Neural progenitor cell (in vitro differentiated cells): Measurements from ENCODE around the gene UXT. TPM values are rescaled to one million over a fixed set of nuclear protein-coding genes. Genes with fewer than 3 reads are reported as not detected.

Experiments used
- DNase-seq: peaks from one replicate; pipeline ENCODE4 v3.0.0-alpha.2; 2016; ENCODE audit warnings: low spot score
- H2AFZ ChIP-seq: fragments of 200-600 bp; sonication (generic); replicated peaks from 2 replicates; pipeline ENCODE4 v1.6.1; 2016; ENCODE audit warnings: antibody characterized with exemption
- H3F3A ChIP-seq: fragments of 200-600 bp; sonication (generic); 2 replicates; pipeline ENCODE4 v1.6.1; 2016; ENCODE audit warnings: antibody characterized with exemption, low read depth
- H3K27ac ChIP-seq: fragments of 200-600 bp; sonication (generic); 2 replicates; pipeline ENCODE4 v1.5.1; 2016; ENCODE audit warnings: mild to moderate bottlenecking
- H3K27me3 ChIP-seq: fragments of 200-600 bp; sonication (generic); 2 replicates; pipeline ENCODE4 v1.6.1; 2016; ENCODE audit warnings: mild to moderate bottlenecking, moderate library complexity
- H3K36me3 ChIP-seq: fragments of 200-600 bp; sonication (generic); 2 replicates; pipeline ENCODE4 v1.5.1; 2016
- H3K4me1 ChIP-seq: fragments of 200-600 bp; sonication (generic); 2 replicates; pipeline ENCODE4 v1.6.1; 2016; ENCODE audit warnings: mixed run types
- H3K4me2 ChIP-seq: fragments of 200-600 bp; sonication (generic); 2 replicates; pipeline ENCODE4 v1.6.1; 2016
- H3K4me3 ChIP-seq: fragments of 200-600 bp; sonication (generic); 2 replicates; pipeline ENCODE4 v1.5.1; 2016
- H3K79me2 ChIP-seq: fragments of 200-600 bp; sonication (generic); 2 replicates; pipeline ENCODE4 v1.6.1; 2016; ENCODE audit warnings: low read depth
- H3K9ac ChIP-seq: fragments of 200-600 bp; sonication (generic); 2 replicates; pipeline ENCODE4 v1.6.1; 2016
- H3K9me3 ChIP-seq: fragments of 200-600 bp; sonication (generic); 2 replicates; pipeline ENCODE4 v1.5.1; 2016; ENCODE audit warnings: low read depth
- H4K20me1 ChIP-seq: fragments of 200-600 bp; sonication (generic); 2 replicates; pipeline ENCODE4 v1.6.1; 2016; ENCODE audit warnings: low read depth
- H3K27ac Mint-ChIP-seq: 3 replicates; pipeline ENCODE4 v1.8.0; 2021; ENCODE audit warnings: mixed read lengths
- H3K27me3 Mint-ChIP-seq: 2 replicates; pipeline ENCODE4 v1.8.0; 2022; ENCODE audit warnings: low read depth, mild to moderate bottlenecking, inconsistent platforms, moderate library complexity, mixed read lengths; ENCODE audit not compliant: insufficient read depth
- H3K36me3 Mint-ChIP-seq: 3 replicates; pipeline ENCODE4 v1.8.0; 2021; ENCODE audit warnings: mixed read lengths
- H3K4me1 Mint-ChIP-seq: 3 replicates; pipeline ENCODE4 v1.8.0; 2021; ENCODE audit warnings: mixed read lengths
- H3K4me3 Mint-ChIP-seq: 3 replicates; pipeline ENCODE4 v1.8.0; 2021; ENCODE audit warnings: mild to moderate bottlenecking, moderate library complexity, mixed read lengths
- H3K9me3 Mint-ChIP-seq: 3 replicates; pipeline ENCODE4 v1.8.0; 2020; ENCODE audit warnings: mixed read lengths
- CTCF ChIP-seq: fragments of 200-600 bp; sonication (generic); IDR thresholded peaks from 2 replicates; pipeline ENCODE4 v1.5.1; 2017; ENCODE audit warnings: antibody characterized with exemption, mild to moderate bottlenecking
- EZH2 ChIP-seq: fragments of 200-600 bp; sonication (generic); IDR thresholded peaks from 2 replicates; pipeline ENCODE4 v1.6.1; 2017; ENCODE audit warnings: antibody characterized with exemption, mild to moderate bottlenecking, moderate library complexity
- EZH2phosphoT487 ChIP-seq: fragments of 200-600 bp; sonication (generic); IDR thresholded peaks from 2 replicates; pipeline ENCODE4 v1.6.1; 2017; ENCODE audit warnings: antibody characterized with exemption
- total RNA-seq: library from RNA; depleted of rRNA; stranded (reverse); fragments of >200 nt; gene quantifications from 2 replicates; pipeline ENCODE4 v1.2.3, GENCODE V29; 2015; ENCODE audit warnings: low replicate concordance

Gene UXT
- total RNA-seq, 1 donor from 2014 or later = 91.9 TPM

DNA sequence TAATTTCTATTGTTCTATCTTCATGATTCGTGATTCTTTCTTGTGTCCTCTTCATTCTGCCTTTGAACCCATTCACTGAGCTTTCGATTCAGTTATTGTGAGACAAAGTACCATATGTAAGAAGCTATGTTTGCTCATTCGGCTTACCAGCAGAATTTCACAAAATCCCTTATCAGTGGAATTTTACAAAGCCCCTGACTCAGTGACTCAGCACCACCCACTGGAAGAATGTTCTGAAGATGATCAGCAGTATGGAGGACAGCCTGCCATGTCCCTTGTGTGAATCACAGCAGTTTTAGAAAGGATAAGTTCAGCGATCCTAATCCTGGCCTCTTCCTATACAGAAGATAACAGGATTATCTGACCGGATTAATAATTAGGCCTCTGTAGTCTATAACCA is 5.8 kb upstream of the UXT start:
- H3K27ac Mint-ChIP-seq = no peak overlapping the region
- Histone ChIP-seq H3K4me1 (no peaks in the 10 kb centered on the region), H3K36me3 (no peaks in the 10 kb centered on the region), H3K9me3 (no peaks in the 10 kb centered on the region), H3K27me3 (no peaks in the 10 kb centered on the region), H3K79me2 (no peaks in the 10 kb centered on the region), H3F3A (peaks cover under 1% of the 10 kb centered on the region), H2AFZ (no peak overlapping the region), H3K4me3 (no peak overlapping the region), H3K4me2 (no peak overlapping the region), H3K27ac (no peak overlapping the region), H3K9ac (no peak overlapping the region), H4K20me1 (no peaks in the 10 kb centered on the region)
- H3K36me3 Mint-ChIP-seq = no peaks in the 10 kb centered on the region
- H3K4me1 Mint-ChIP-seq = no peaks in the 10 kb centered on the region
- no peak for DNase-seq
- no peak for TF ChIP-seq EZH2
- TF ChIP-seq CTCF = no peak
- TF ChIP-seq EZH2phosphoT487 = no peak
- H3K27me3 Mint-ChIP-seq = peaks cover 2% of the 10 kb centered on the region
- H3K9me3 Mint-ChIP-seq = no peaks in the 10 kb centered on the region
- H3K4me3 Mint-ChIP-seq = no peak overlapping the region

DNA sequence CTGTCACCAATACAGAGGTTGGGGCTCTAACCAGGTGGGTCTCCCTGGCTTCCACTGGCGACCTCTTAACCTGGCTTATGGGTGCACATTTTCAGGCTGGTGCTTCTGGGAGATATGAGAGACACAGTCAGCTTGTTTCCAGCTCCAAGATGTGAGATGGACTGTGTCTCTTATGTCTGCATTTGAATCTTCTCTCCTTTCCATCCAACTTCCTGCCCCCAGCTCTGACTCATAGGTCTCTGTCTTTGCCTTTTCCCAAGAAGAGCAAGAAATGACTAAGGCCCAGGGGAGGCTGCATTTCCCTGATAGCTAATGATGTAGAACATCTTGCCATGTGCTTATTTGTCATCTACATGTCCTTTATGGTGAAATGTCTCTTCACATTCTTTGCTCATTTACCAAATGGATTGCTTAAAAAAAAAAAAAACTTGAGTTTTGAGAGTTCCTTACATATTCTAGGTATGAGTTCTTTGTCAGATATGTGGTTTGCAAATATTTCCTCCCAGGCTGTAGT is 3.2 kb upstream of the UXT start:
- Histone ChIP-seq H2AFZ (no peak overlapping the region), H3K4me3 (no peak overlapping the region), H3K27ac (no peak overlapping the region), H3K27me3 (no peaks in the 10 kb centered on the region), H3K4me1 (no peaks in the 10 kb centered on the region), H3K79me2 (peaks cover 7% of the 10 kb centered on the region), H4K20me1 (no peaks in the 10 kb centered on the region), H3K9me3 (no peaks in the 10 kb centered on the region), H3K4me2 (no peak overlapping the region), H3F3A (peaks cover 16% of the 10 kb centered on the region), H3K9ac (no peak overlapping the region), H3K36me3 (no peaks in the 10 kb centered on the region)
- TF ChIP-seq EZH2 = no peak
- TF ChIP-seq EZH2phosphoT487 = no peak
- TF ChIP-seq CTCF = no peak
- Mint-ChIP-seq H3K36me3 (no peaks in the 10 kb centered on the region), H3K27ac (no peak overlapping the region), H3K9me3 (no peaks in the 10 kb centered on the region), H3K27me3 (peaks cover 2% of the 10 kb centered on the region), H3K4me1 (peaks cover 2% of the 10 kb centered on the region), H3K4me3 (no peak overlapping the region)
- DNase-seq = no peak

DNA sequence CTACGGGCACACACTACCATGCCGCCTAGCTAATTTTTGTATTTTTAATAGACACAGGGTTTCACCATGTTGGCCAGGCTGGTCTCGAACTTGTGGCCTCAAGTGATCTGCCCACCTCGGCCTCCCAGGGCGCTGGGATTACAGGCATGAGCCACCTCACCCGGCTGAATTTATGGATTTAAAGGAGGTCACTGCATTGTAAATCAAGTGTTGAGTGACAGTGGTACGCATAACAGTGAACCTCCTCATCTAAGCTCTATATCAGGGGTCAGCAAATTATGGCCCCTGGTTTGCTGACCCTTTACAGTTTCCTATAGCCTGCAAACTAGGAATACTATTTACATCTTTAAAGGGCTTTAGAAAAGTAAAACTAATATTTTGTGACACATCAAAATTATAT is 2.6 kb upstream of the UXT start:
- Histone ChIP-seq H3K4me2 (no peak overlapping the region), H3K36me3 (no peaks in the 10 kb centered on the region), H2AFZ (no peak overlapping the region), H3K4me3 (no peak overlapping the region), H3K27ac (no peak overlapping the region), H3K27me3 (no peaks in the 10 kb centered on the region), H3K4me1 (no peaks in the 10 kb centered on the region), H3K9me3 (no peaks in the 10 kb centered on the region), H3K9ac (no peak overlapping the region), H3F3A (peaks cover 16% of the 10 kb centered on the region), H3K79me2 (peaks cover 7% of the 10 kb centered on the region), H4K20me1 (no peaks in the 10 kb centered on the region)
- no peaks in the 10 kb centered on the region for H3K36me3 Mint-ChIP-seq
- peaks cover 2% of the 10 kb centered on the region for H3K27me3 Mint-ChIP-seq
- no peak overlapping the region for H3K27ac Mint-ChIP-seq
- no peaks in the 10 kb centered on the region for H3K9me3 Mint-ChIP-seq
- DNase-seq = no peak
- no peak overlapping the region for H3K4me3 Mint-ChIP-seq
- peaks cover 2% of the 10 kb centered on the region for H3K4me1 Mint-ChIP-seq
- TF ChIP-seq EZH2phosphoT487 (no peak), EZH2 (no peak), CTCF (no peak)

- Mint-ChIP-seq H3K9me3 (no peaks in the 10 kb centered on the region), H3K27me3 (peaks cover 2% of the 10 kb centered on the region), H3K36me3 (no peaks in the 10 kb centered on the region), H3K4me1 (peaks cover 2% of the 10 kb centered on the region), H3K27ac (no peak overlapping the region), H3K4me3 (peak overlapping the region; percentile 87)
- Histone ChIP-seq H3K4me2 (peak overlapping the region; percentile 13), H3F3A (peaks cover 16% of the 10 kb centered on the region), H3K9ac (no peak overlapping the region), H3K79me2 (peaks cover 7% of the 10 kb centered on the region), H3K4me1 (no peaks in the 10 kb centered on the region), H3K27me3 (no peaks in the 10 kb centered on the region), H3K36me3 (no peaks in the 10 kb centered on the region), H4K20me1 (no peaks in the 10 kb centered on the region), H3K9me3 (no peaks in the 10 kb centered on the region), H3K27ac (no peak overlapping the region), H2AFZ (no peak overlapping the region), H3K4me3 (peak overlapping the region; percentile 50)
- DNase-seq = no peak
- TF ChIP-seq EZH2phosphoT487 (no peak), CTCF (no peak), EZH2 (no peak)
These were observed 394 bp upstream of the UXT start for GRCh38 chrX:47659421-47659726.
